Myocyte (in vitro differentiated cells): ENCODE results near the gene RPL18A. TPM values are rescaled to one million over a fixed set of nuclear protein-coding genes. Genes with fewer than 3 reads are reported as not detected.

ENCODE experiments used
- DNase-seq: peaks from one replicate; pipeline ENCODE4 v3.0.0-alpha.2; 2012; ENCODE audit warnings: low read depth
- total RNA-seq: library from RNA; depleted of rRNA; stranded (reverse); fragments of >200 nt; gene quantifications from 2 replicates; pipeline ENCODE4 v1.2.3, GENCODE V29; 2014

Gene RPL18A
- total RNA-seq, 1 donor from 2014 or later = 777 TPM

DNA sequence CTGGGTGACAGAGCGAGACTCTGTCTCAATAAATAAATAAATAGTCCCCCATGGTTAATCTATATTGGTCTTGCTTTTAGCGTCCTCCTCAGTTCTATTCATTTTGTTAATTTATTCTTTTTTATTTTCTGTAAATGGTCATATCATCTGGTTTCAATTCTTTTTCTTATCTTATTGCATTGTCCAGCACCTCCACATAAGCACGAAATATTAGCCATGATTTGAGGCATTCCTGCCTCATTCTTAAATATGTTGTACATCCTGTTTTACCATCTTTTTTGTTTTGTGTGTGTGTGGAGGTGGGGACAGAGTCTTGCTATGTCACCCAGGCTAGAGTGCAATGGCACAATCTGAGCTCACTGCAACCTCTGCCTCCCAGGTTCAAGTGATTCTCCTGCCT lies 48.5 kb downstream of the RPL18A start:
- no peak for DNase-seq

- DNase-seq = no peak
These were observed 49.5 kb downstream of the RPL18A start for GRCh38 chr19:17909003-17909732.

DNA sequence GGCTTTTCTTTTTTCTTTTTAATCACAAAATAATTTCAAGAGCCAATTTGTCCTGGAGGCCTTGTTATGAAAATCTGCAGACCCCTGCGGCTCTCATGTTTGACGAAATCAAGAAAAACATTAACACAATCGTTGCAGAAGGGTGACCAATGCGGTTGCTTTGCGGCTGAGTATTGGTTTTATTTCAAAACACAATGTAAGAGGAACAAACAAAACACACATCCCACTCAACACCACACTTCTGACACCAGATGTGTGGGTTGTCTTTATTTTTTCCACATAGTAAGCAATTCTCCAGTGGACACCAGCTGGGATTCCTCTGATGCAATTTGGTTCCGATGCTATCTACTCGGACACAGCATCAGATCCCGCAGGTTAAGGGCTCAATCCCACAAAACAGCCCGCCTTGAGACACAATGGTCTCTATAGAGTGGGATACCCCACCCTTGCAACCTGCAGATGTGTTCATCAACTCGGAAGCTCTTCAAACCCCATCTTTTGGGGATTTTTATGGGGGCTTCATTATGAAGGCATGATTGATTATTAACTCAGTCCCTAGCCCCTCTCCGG lies 51.2 kb downstream of the RPL18A start:
- no peak for DNase-seq

Other genes with a start within 250 kb of the RPL18A start
- 0.03 and 0.05 TPM in 2 replicates for gene UNC13A, start 171.6 kb upstream of the RPL18A start, total RNA-seq
- gene MAP1S, start 140.4 kb upstream of the RPL18A start, total RNA-seq = 20.4 and 24.5 TPM in 2 replicates
- gene FCHO1, start 108.4 kb upstream of the RPL18A start, total RNA-seq = 0.05 TPM in 1 of 2 replicates, not detected in the other
- not detected in 2 replicates for gene B3GNT3, start 64.8 kb upstream of the RPL18A start, total RNA-seq
- gene INSL3, start 38.4 kb upstream of the RPL18A start, total RNA-seq = not detected in 2 replicates
- gene JAK3, start 11.9 kb upstream of the RPL18A start, total RNA-seq = 0.47 TPM in 1 of 2 replicates, not detected in the other
- gene SLC5A5, start 12.0 kb downstream of the RPL18A start, total RNA-seq = not detected in 2 replicates
- 56.5 and 61.3 TPM in 2 replicates for gene CCDC124, start 73.1 kb downstream of the RPL18A start, total RNA-seq
- gene KCNN1, start 107.2 kb downstream of the RPL18A start, total RNA-seq = not detected in 2 replicates
- 3.8 and 6.3 TPM in 2 replicates for gene ARRDC2, start 148.3 kb downstream of the RPL18A start, total RNA-seq
- not detected in 2 replicates for gene IL12RB1, start 227.0 kb downstream of the RPL18A start, total RNA-seq
- 5.8 and 6.2 TPM in 2 replicates for gene MAST3, start 237.9 kb downstream of the RPL18A start, total RNA-seq